ENCODE results near the gene TOR1AIP2. TPM values are rescaled to one million over a fixed set of nuclear protein-coding genes. Genes with fewer than 3 reads are reported as not detected.

The TOR1AIP2 gene
- total and polyA plus RNA-seq, 10 of the 15 experiments (the other 5 are each of a cell fraction or from before 2014, with no cell fraction given): 5.3 to 38.9 (median 15.4) TPM

DNA sequence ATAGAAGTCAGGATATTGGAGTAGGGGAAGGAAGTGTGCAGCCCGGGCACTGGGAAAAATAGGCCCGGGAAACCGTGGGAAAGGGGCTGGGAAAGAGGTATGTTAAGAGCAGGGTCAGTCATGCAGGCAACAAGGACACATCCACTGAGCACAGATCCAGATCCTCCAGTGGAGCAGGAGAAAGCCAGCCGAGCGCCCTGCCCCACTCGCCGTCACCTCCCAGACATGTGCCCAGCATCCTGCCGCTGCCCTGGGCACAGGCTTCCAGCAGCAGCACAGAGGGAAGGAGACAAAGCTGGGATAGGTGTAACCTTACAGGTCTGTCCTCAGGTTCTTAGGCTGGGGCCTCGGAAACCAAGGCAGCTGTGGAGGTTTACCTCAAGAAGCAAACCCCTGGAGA, 70.3 kb downstream of the TOR1AIP2 start:
- CTCF ChIA-PET: interaction anchor here (1.1 to 19.2 kb wide), 5 partner anchors 9 to 98 kb away, joined by 3 to 938 read pairs (median 60); no protein-coding TSS in a partner anchor
- no peak overlapping the region for H3K4me2 ChIP-seq (ENCODE audit: control insufficient read depth, insufficient read depth)
- intact Hi-C loops (cut with micrococcal nuclease; ENCODE audit: unreplicated experiment): no loop called here
- H3K9ac ChIP-seq (ENCODE audit: control insufficient read depth, insufficient read depth, low read length): no peak overlapping the region
- TF ChIP-seq POLR2A (IDR thresholded peaks at IDR 0.05; ENCODE audit: low read depth, low read length): no peak
- H3K79me2 ChIP-seq (ENCODE audit: control insufficient read depth, insufficient read depth, low read length): no peaks in the 10 kb centered on the region
- SMC1A ChIA-PET (ENCODE audit: uncharacterized antibody, unreplicated experiment): interaction anchor here (10.8 kb wide), 1 partner anchor 104 kb away, joined by 295 read pairs; no protein-coding TSS in a partner anchor
- H4K20me1 ChIP-seq (ENCODE audit: control insufficient read depth, insufficient read depth): no peaks in the 10 kb centered on the region
- H3K4me3 ChIP-seq: no peak overlapping the region
- BruUV-seq (replicated peaks): no TSS peak
- ATAC-seq: no peak
- RAD21 ChIA-PET (ENCODE audit: unreplicated experiment): interaction anchor here (13.1 kb wide), 1 partner anchor 101 kb away, joined by 474 read pairs; no protein-coding TSS in a partner anchor
- POLR2A ChIA-PET: no interaction called here
- H3K36me3 ChIP-seq (ENCODE audit: control insufficient read depth in 2 of 2, insufficient read depth in 2 of 2, low read length in 1 of 2): no peaks in the 10 kb centered on the region
- no peaks in the 10 kb centered on the region for H3K4me1 ChIP-seq (ENCODE audit: control insufficient read depth, insufficient read depth, low read length)
- WGBS (ENCODE audit: insufficient coverage, insufficient replicate concordance, low lambda C conversion rate, missing lambda C conversion rate): 39% methylated on average over 9 of the region's 9 CpGs
- no peak overlapping the region for H3K27ac ChIP-seq (ENCODE audit: control insufficient read depth, insufficient read depth)
- no peak for FAIRE-seq
- H3K27me3 ChIP-seq (replicated peaks in 1 of 2; ENCODE audit: control insufficient read depth in 2 of 2, insufficient read depth in 2 of 2, low read length in 1 of 2): peaks cover 0 to 4% of the 10 kb centered on the region in 2 experiments; a peak in 1 of 4 replicates
- no peak for DNase-seq (ENCODE audit: low read depth, low spot score)
- no peak overlapping the region for H2AFZ ChIP-seq (ENCODE audit: control insufficient read depth, low read depth, low read length)
- in situ Hi-C loops (cut with MboI): loop anchor here (5.0 to 25.0 kb wide), 2 partner anchors 90 to 720 kb away; partner anchors contain the start of gene TOR3A
- no peaks in the 10 kb centered on the region for H3K9me3 ChIP-seq (replicated peaks; ENCODE audit: control insufficient read depth, insufficient read depth, low read length)

DNA sequence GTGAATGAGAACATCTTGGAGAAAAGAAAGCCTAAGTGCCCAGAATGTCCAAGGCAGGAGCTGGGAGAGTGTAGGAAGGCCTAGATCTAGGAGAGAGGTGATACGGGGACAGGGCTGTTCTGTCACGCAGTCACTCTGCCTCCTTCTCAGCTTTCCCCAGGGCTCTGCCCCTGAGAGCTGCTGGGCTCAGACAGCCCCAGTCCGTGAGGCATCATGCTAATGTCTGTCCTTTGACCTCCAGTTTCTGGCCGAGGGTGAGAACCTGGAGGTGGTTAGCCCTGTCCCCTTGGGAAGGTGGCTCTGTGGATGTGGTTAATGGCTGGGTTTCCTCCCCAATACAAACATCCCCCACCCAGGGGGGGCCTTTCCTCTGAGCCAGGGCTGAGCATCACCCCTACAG, 71.3 kb downstream of the TOR1AIP2 start:
- POLR2A ChIA-PET: interaction anchor here (0.6 kb wide), 1 partner anchor 327 kb away, joined by 4 read pairs; no protein-coding TSS in a partner anchor
- in situ Hi-C loops (cut with MboI): loop anchor here (5.0 to 25.0 kb wide), 2 partner anchors 89 to 719 kb away; partner anchors contain the start of gene TOR3A
- TF ChIP-seq, protein P1, sequence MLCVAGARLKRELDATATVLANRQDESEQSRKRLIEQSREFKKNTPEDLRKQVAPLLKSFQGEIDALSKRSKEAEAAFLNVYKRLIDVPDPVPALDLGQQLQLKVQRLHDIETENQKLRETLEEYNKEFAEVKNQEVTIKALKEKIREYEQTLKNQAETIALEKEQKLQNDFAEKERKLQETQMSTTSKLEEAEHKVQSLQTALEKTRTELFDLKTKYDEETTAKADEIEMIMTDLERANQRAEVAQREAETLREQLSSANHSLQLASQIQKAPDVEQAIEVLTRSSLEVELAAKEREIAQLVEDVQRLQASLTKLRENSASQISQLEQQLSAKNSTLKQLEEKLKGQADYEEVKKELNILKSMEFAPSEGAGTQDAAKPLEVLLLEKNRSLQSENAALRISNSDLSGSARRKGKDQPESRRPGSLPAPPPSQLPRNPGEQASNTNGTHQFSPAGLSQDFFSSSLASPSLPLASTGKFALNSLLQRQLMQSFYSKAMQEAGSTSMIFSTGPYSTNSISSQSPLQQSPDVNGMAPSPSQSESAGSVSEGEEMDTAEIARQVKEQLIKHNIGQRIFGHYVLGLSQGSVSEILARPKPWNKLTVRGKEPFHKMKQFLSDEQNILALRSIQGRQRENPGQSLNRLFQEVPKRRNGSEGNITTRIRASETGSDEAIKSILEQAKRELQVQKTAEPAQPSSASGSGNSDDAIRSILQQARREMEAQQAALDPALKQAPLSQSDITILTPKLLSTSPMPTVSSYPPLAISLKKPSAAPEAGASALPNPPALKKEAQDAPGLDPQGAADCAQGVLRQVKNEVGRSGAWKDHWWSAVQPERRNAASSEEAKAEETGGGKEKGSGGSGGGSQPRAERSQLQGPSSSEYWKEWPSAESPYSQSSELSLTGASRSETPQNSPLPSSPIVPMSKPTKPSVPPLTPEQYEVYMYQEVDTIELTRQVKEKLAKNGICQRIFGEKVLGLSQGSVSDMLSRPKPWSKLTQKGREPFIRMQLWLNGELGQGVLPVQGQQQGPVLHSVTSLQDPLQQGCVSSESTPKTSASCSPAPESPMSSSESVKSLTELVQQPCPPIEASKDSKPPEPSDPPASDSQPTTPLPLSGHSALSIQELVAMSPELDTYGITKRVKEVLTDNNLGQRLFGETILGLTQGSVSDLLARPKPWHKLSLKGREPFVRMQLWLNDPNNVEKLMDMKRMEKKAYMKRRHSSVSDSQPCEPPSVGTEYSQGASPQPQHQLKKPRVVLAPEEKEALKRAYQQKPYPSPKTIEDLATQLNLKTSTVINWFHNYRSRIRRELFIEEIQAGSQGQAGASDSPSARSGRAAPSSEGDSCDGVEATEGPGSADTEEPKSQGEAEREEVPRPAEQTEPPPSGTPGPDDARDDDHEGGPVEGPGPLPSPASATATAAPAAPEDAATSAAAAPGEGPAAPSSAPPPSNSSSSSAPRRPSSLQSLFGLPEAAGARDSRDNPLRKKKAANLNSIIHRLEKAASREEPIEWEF (IDR thresholded peaks at IDR 0.05; ENCODE audit: insufficient replicate concordance, low read depth, low read length): no peak
- TF ChIP-seq, protein P2, sequence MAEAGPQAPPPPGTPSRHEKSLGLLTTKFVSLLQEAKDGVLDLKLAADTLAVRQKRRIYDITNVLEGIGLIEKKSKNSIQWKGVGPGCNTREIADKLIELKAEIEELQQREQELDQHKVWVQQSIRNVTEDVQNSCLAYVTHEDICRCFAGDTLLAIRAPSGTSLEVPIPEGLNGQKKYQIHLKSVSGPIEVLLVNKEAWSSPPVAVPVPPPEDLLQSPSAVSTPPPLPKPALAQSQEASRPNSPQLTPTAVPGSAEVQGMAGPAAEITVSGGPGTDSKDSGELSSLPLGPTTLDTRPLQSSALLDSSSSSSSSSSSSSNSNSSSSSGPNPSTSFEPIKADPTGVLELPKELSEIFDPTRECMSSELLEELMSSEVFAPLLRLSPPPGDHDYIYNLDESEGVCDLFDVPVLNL (IDR thresholded peaks at IDR 0.05; ENCODE audit: low read depth, low read length): no peak
- TF ChIP-seq TBL1XR1 (IDR thresholded peaks at IDR 0.05; ENCODE audit: low read depth, low read length) (no peak), HDGF (IDR thresholded peaks at IDR 0.05) (no peak), NR2F1 (conservative IDR thresholded peaks at IDR 0.05) (peak; percentile 58), SMAD5 (IDR thresholded peaks at IDR 0.05; ENCODE audit: low read depth) (no peak)

More for the DNA sequence above, 71.3 kb downstream of the TOR1AIP2 start:
- DNase-seq (ENCODE audit: low read depth, low spot score): no peak
- ChIA-PET SMC1A (ENCODE audit: uncharacterized antibody, unreplicated experiment) (interaction anchor here (0.9 to 1.3 kb wide), 3 partner anchors 8 to 100 kb away, joined by 3 to 6 read pairs (median 3); no protein-coding TSS in a partner anchor), RAD21 (ENCODE audit: unreplicated experiment) (interaction anchor here (1.6 to 13.1 kb wide), 2 partner anchors 9 to 100 kb away, joined by 4 to 474 read pairs; no protein-coding TSS in a partner anchor), CTCF (interaction anchor here (2.5 to 19.2 kb wide), 2 partner anchors 8 to 97 kb away, joined by 22 to 938 read pairs; no protein-coding TSS in a partner anchor)
- Histone ChIP-seq H3K79me2 (ENCODE audit: control insufficient read depth, insufficient read depth, low read length) (no peaks in the 10 kb centered on the region), H3K9ac (ENCODE audit: control insufficient read depth, insufficient read depth, low read length) (no peak overlapping the region), H3K4me3 (no peak overlapping the region), H3K4me1 (ENCODE audit: control insufficient read depth, insufficient read depth, low read length) (no peaks in the 10 kb centered on the region; the same call in 1 of the 2 replicates), H3K27ac (ENCODE audit: control insufficient read depth, insufficient read depth) (no peak overlapping the region), H3K9me3 (replicated peaks; ENCODE audit: control insufficient read depth, insufficient read depth, low read length) (no peaks in the 10 kb centered on the region), H4K20me1 (ENCODE audit: control insufficient read depth, insufficient read depth) (no peaks in the 10 kb centered on the region), H3K27me3 (replicated peaks in 1 of 2; ENCODE audit: control insufficient read depth in 2 of 2, insufficient read depth in 2 of 2, low read length in 1 of 2) (peaks cover 0 to 4% of the 10 kb centered on the region in 2 experiments; a peak in 1 of 4 replicates), H3K4me2 (ENCODE audit: control insufficient read depth, insufficient read depth) (no peak overlapping the region), H2AFZ (ENCODE audit: control insufficient read depth, low read depth, low read length) (no peak overlapping the region), H3K36me3 (ENCODE audit: control insufficient read depth in 2 of 2, insufficient read depth in 2 of 2, low read length in 1 of 2) (no peaks in the 10 kb centered on the region)
- no peak for FAIRE-seq
- 26% methylated on average over 4 of the region's 4 CpGs for WGBS (ENCODE audit: insufficient coverage, insufficient replicate concordance, low lambda C conversion rate, missing lambda C conversion rate)
- intact Hi-C loops (cut with micrococcal nuclease; ENCODE audit: unreplicated experiment): no loop called here
- peak; percentile 11 for ATAC-seq
- no TSS peak for BruUV-seq (replicated peaks)
